HG03432 (cell line): Measurements from ENCODE around the gene SLC25A12.
"Not testable (repeated sequence)": the region's sequence is repeated elsewhere in the genome, so short reads cannot be mapped to it uniquely, and the experiment has no call there.

ENCODE experiments used
- ATAC-seq: cut with Tn5 transposase; IDR thresholded peaks from one replicate; pipeline ENCODE4 v1.9.1; 2021; ENCODE audit warnings: mild to moderate bottlenecking, moderate library complexity; ENCODE audit not compliant: unreplicated experiment

SLC25A12 gene, protein sequence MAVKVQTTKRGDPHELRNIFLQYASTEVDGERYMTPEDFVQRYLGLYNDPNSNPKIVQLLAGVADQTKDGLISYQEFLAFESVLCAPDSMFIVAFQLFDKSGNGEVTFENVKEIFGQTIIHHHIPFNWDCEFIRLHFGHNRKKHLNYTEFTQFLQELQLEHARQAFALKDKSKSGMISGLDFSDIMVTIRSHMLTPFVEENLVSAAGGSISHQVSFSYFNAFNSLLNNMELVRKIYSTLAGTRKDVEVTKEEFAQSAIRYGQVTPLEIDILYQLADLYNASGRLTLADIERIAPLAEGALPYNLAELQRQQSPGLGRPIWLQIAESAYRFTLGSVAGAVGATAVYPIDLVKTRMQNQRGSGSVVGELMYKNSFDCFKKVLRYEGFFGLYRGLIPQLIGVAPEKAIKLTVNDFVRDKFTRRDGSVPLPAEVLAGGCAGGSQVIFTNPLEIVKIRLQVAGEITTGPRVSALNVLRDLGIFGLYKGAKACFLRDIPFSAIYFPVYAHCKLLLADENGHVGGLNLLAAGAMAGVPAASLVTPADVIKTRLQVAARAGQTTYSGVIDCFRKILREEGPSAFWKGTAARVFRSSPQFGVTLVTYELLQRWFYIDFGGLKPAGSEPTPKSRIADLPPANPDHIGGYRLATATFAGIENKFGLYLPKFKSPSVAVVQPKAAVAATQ

DNA sequence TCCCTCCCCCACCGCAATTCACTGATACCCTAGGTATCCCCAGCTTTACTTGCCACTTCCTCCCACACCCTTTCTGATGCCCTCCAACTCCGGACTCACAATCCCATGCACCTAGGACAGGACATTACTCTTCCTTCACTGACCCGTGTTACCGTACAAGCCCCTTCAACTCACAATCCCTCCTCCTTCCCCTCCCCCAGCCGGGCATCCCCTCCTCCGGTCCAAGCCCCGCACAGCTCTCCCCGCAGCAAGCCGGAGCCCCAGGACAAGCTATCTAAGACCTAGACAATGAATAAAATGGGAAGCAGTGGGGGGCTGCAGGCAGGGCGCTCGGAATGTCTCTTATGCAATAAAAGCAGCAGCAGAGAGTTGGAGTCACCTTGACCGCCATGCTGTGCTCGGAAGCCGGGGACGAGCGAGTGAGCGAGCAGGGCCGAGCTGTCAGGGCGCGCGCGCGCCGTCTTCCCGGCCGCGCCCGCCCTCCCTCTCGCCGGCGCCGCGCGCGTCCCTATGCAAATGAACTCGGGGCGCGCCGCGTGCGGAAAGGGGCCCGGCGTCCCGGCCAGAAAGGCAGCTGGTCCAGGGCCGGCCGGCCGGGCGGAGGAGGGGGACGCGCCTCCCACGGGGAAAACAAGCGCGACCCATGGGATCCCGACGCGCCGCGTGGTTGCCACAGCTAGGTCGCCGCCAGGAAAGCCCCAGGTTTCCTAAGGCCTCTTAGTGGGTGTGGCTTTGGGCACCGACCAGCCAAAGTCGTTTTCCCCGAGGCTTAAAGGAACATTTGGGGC is at the start of gene SLC25A12:
Gene SLC25A12 (minus strand): TSS at position 421 of the 788 bp plus-strand sequence. CDS start 30 bp downstream, at position 391.
- peak; percentile 96 for ATAC-seq

DNA sequence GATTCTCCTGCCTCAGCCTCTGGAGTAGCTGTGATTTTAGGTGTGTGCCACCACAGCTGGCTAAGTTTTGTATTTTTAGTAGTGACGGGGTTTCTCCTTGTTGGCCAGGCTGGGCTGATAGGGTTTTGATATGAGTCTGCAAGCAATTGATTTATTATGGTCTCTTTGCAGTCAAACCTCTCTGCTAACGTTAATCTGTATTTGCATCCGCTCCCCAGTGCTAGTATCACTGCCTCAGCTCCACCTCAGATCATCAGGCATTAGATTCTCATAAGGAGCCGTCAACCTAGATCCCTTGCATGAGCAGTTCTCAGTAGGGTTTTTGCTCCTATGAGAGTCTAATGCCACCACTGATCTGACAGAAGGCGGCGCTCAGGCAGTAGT is 47.3 kb upstream of the SLC25A12 start:
- ATAC-seq: no peak

DNA sequence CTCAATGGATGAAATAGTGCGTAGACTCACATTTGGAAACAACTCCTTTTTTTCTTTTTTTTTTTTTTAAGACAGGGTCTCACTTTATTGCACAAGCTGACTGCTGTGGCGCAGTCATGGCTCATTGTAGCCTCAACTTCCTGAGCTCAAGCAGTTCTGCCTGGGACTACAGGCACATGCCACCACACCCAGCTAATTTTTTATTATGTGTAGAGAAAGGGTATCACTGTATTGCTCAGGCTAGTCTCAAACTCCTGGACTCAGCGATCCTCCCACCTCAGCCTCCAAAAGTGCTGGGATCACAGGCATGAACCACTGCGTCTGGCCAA is 45.7 kb upstream of the SLC25A12 start:
- no peak for ATAC-seq

DNA sequence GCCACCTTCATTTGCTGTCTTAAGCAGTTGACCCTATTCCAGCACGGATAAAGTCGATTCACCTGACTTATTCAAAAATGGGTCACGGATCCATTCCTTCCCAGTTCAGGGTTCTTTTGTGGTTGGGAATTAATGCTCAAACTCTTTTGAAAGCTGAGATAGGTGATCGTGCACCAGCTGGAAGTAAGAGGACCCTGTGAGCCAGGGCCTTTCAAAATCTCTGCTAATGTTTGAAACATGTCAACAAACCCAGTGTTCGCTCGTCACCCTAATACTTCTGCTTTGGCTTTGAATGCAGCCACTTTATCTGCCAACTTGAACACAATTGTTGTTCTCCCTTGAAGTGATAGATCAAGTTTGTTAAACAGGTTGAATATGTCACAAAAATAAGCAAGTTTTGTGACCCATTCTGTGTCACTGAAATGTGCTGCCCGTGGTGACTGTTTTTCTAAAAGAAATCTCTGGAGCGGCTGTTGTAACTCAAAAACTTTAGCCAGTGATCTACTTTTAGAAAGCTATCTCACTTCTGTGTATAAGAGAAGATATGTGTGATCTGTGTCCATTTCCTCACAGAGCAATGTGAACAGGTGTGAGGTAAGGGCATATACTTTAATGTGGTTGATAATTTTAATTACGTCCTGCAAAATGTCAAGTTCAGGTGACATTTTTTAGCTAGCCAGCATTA is 45.2 kb upstream of the SLC25A12 start:
- no peak for ATAC-seq

DNA sequence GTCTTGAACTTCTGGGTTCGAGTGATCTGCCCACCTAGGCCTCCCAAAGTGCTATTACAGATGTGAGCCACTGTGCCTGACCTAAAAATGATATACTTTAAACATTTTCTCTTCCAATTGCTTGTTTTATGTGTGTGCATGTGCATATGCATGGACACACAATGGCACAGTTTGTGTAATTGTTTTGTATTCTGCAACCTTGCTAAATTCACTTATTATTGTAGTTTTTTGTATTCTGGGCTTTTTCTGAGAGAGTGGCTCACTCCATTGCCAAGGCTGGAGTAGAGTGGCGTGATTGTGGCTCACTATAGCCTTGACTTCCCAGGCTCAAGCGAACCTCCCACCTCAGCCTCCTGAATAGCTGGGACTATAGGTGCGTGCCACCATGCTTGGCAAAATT is 36.3 kb upstream of the SLC25A12 start:
- no peak for ATAC-seq

DNA sequence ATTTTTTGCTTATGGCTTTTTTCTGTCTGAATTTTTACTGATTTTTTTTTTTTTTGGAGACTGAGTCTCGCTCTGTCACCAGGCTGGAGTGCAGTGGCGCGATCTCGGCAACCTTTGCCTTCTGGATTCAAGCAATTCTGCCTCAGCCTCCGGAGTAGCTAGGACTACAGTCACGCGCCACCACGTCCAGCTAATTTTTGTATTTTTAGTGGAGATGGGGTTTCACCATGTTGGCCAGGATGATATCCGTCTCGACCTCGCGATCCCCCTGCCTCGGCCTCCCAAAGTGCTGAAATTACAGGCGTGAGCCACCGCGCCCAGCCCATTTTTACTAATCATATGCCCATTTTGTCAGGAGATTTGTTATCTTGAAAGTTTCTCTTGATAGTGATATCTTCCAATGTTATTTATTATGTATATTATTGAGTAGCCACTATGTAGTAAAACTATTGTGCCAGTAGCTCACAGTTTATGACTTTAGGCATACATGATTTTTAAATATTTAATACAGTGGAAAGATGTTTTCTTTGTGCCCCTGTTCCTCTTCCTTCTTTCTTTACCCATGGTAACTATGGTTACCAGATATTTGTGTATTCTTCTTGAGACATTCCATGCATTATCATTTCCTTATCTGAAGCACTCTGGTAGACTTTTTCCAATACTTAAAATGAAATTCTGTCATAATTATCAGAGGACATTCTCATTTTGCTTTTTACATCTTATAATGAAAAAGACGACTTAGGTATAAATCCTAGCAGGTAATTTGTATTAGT is 30.3 kb upstream of the SLC25A12 start:
- ATAC-seq: no peak

DNA sequence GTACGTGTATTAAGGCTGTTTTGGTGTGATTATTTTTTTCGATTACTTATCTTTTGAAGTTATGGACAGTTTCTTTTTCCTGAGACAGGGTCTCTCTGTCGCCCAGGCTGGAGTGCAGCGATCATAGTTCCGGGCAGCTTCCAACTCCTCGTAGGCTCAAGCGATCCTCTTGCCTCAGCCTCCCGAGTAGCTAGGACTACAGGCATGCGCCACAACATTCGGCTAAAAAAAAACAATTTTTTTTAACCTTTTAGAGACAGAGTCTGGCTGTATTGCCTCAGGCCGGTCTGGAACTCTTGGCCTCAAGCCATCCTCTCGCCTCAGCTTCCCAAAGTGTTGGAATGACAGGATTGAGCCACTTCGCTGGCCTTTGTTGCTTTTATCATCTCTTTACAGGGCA is 29.2 kb upstream of the SLC25A12 start:
- no peak for ATAC-seq

DNA sequence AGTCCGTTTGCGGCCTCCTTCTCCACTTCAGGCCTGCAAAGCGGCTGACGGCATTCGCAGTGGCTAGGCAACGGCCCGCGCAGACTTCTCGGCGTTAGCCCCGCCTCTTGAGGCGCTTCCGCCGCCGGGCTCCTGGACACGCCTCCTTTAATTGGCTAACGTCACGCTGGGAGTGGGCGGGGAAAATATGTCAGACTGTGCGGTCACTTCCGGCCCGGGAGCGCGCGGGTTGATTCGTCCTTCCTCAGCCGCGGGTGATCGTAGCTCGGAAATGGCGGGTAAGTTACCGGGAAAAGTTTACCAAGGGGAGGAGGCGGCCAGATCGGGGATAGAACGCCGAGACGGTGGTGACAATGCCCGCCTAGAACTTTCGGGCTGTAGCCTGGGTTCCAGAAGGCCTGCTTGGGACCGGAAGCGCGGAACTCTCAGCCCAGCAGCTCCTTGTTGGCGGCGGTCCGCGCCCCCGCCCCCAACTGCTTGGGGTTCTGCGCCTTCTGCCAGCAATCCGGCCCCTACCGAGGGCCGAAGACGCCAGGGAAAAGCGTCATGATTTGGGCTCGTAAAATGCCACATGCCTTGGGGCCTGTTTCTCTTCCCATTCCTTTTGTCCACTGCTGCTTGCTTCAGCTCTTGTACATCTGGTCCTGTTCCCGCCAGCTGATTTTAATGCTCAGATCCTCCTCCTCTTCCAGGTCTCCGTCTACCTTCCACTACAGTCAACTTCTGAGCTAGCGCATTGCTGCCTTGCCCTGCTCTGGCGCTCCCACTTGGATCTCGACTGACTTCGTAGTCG is 28.4 kb upstream of the SLC25A12 start, which contains the start of gene HAT1:
Gene HAT1 (plus strand): TSS at position 232 of the 793 bp plus-strand sequence. CDS start 40 bp downstream, at position 272.
- peak; percentile 99 for ATAC-seq

DNA sequence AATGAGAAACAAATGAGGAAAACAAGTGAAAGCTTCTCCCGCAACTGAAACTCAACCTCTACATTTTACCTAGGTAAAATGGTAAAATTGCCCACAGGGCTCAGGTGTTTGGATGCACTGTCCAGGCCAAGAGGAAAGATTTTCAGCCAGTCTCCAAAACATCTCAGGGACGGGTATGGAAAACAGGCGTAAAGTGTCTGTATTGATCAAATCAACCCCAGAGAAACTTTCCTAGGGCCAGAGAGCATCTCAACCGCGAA is 27.9 kb upstream of the SLC25A12 start:
- no peak for ATAC-seq

DNA sequence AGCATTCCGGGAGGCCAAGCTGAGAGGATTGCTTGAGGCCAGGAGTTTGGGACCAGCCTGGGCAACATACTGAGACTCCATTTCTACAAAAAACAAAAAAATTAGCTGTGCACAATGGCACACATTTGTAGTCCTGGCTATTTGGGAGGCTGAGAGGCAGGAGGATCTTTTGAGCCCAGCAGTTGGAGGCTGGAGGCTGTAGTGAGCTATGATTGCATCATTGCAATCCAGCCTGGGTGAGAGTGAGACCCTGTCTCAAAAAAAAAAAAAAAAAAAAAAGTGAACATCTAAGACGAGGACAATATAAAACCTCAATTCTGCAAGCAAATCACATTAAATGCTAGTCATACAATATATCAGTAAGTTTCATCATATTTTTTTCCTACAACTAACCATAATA is 25.4 kb upstream of the SLC25A12 start:
- no peak for ATAC-seq

DNA sequence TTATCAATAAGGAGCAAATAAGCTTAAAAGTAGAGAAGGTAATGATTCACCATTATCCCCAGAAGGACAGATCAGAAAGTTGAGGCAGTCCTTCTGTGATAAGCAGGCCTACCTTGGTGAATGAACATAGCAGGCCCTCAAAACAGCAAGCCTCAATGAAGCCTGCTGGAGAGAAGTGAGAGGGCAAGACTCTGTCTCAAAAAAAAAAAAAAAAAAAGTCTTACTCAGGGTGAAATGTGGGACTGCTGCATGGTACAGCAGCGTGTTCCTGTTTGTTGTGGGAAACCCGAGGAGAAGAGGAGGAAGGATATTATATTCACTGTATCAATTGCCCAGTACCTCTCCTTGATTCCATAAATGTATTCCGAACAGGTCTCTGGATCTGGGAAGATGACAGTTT is 19.5 kb upstream of the SLC25A12 start:
- ATAC-seq: no peak

DNA sequence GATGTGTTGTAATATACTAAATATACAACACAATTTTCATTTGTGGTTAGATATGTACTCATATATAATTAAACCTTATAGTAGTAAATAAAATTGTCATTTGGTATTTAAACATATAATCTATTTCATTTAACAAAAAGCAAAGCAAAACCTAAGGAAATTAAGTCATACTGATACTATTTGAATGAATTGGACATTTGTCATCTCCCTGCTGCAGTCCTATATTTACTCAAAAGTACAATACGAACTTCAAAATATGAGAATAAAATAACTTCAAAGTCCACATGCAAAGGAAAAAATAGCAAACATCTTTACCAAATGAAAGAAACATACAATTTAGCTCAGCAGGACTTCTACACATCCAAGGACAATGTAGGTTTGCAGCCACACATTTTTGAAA is 16.4 kb upstream of the SLC25A12 start:
- no peak for ATAC-seq

DNA sequence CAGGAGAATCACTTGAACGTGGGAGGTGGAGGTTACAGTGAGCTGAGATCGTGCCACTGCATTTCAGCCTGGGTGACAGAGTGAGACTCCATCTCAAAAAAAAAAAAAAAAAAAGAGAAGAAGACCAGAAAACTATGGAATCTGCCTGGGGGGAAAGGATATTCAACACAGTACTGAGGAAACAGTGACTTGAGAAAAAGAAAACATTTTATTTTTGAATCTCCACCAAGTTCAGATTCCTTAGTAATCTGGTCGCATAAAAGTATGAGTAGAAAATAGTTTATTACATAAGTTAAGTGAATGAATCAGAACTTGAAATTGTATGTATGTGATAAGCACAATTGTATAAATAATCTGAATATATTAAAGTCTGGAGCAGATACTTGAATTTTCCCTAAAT is 15.2 kb upstream of the SLC25A12 start:
- ATAC-seq: no peak

DNA sequence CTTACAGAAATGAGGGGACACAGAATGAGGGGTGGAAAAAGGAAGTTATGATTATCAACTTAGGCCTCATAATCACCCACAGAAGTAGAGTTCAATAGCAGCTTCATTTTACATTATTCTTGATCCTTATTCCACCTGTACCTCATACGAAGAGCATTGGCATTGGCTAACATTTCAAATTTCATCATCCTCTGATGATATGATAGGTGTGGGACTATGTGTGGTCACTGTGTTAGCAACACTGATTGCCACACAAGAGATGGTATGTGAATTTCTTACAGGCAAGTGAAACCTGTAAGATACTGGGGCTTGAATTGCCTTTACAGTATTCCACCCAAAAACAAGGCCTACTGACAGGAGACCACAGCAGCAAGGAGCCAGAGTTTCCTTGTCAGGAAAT is 14.2 kb upstream of the SLC25A12 start:
- no peak for ATAC-seq

DNA sequence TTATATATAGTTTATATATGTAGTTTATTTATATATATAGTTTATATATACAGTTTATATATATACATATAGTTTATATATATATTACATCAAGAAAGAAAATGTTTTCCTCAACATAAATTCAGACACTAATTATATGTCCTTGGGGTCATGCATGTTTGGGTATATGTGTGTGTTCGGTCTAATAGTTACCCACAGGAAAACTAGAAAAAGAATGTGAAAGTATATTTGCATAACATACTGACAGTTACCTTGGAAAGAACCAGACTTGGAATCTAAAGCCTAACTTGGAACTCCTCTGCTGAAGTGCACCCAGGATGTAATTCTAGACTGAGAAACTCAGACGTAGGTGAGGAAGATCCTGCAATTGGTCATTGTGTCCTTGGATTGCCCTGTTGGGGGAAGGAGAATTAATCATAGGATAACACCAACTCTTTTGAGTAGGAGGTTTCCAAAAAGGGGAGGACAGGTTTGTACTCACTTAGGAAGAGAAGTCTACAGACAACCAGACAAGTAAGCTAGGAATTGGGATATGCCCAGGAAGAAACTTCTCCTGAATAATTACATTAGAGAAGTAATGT is 8.9 kb upstream of the SLC25A12 start:
- ATAC-seq: no peak

DNA sequence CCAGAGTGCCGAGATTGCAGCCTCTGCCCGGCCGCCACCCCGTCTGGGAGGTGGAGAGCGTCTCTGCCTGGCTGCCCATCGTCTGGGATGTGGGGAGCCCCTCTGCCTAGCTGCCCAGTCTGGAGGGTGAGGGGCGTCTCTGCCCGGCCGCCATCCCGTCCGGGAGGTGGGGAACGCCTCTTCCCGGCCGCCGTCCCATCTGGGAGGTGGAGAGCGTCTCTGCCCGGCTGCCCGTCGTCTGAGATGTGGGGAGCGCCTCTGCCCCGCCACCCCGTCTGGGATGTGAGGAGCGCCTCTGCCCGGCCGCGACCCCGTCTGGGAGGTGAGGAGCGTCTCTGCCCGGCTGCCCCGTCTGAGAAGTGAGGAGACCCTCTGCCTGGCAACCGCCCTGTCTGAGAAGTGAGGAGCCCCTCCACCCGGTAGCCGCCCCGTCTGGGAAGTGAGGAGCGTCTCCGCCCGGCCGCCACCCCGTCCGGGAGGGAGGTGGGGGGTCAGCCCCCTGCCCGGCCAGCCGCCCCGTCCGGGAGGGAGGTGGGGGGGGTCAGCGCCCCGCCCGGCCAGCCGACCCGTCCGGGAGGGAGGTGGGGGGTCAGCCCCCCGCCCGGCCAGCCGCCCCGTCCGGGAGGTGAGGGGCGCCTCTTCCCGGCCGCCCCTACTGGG is 5.7 kb upstream of the SLC25A12 start:
- not testable (repeated sequence) for ATAC-seq

DNA sequence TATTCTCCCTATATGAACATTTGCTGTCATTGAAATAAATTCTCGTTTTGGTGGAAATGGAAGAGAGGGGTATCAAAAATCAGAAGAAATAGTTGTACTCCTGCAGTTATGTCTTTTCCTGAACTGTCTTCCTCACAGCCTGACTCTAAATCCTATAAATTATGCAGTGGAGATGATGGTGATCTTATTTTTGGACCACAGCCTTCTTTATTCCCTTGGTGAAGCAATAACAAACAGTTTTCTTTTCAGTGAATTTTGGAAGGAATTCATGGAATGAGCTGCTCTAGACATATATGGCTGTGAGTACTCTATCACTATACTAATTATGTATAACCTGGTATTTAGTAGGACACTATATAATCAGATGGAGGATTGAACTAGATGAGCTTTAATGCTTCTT is 1.7 kb upstream of the SLC25A12 start:
- no peak for ATAC-seq

DNA sequence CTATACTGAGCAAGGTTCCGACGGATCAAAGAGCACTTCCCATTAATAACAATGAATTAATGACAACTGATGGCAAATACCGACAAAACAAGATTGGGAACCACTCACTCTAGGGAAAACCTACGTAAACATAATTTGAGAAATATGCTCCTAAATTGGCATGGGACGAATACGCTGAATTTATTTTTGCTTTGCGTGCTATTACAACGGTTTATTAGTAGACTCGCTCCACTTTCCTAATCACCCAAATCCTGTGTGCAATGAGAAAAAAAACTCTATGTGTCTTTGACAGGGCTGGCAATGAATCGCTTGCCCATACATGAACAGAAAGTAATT is 536 bp upstream of the SLC25A12 start:
- ATAC-seq: no peak

DNA sequence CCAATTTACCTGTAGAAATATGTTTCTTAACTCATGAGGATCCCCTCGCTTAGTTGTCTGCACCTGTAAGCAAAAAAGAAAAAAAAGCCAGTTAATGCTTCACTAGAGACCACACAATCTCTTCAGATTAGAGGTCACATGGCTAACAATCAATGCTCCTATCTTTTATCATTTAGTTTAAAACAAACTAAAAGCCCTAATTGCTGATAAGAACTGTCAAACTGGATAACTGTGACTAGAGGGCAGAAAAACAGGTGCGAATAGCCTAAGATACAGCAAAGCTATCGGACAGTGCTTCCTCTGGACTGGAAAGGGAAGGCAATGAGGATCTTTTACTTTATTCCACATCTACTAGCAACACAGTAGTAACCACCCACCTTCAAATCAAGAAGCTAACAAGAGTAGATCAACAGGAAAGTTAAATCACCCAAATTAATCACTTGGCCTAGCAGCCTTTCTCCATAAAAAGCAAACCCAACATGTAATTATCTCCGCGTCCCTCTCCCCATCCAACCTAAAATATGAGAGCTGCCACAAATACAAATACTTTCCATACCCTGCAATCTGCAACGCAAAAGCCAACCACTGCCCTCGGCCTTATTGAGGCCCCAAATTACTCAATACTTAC is 734 bp downstream of the SLC25A12 start:
- no peak for ATAC-seq
